Rectal smooth muscle tissue (tissue), 1 donor: Measurements from ENCODE around the gene MARCO.
"Not testable (repeated sequence)": the region's sequence is repeated elsewhere in the genome, so short reads cannot be mapped to it uniquely, and the experiment has no call there.

ENCODE experiments used
- H3K27ac ChIP-seq: one replicate; pipeline ENCODE4 v1.7.0; 2013; ENCODE audit warnings: low read depth, low read length, inconsistent platforms
- H3K27me3 ChIP-seq: one replicate; pipeline ENCODE4 v1.7.0; 2013; ENCODE audit warnings: low read length; ENCODE audit not compliant: control insufficient read depth, insufficient read depth
- H3K36me3 ChIP-seq: one replicate; pipeline ENCODE4 v1.7.0; 2013; ENCODE audit warnings: low read length; ENCODE audit not compliant: control insufficient read depth, insufficient read depth
- H3K4me1 ChIP-seq: one replicate; pipeline ENCODE4 v1.7.0; 2013; ENCODE audit warnings: low read length; ENCODE audit not compliant: control insufficient read depth, insufficient read depth
- H3K4me3 ChIP-seq: one replicate; pipeline ENCODE4 v1.7.0; 2013; ENCODE audit warnings: low read length
- H3K9ac ChIP-seq: one replicate; pipeline ENCODE4 v1.7.0; 2013; ENCODE audit warnings: low read length

Gene MARCO

GRCh38 chr2:119015845-119016244 lies 73.9 kb downstream of the MARCO start:
- Histone ChIP-seq H3K4me1 (no peaks in the 10 kb centered on the region), H3K36me3 (no peaks in the 10 kb centered on the region), H3K4me3 (no peak overlapping the region), H3K27me3 (peaks cover 14% of the 10 kb centered on the region), H3K9ac (no peak overlapping the region), H3K27ac (no peak overlapping the region)

GRCh38 chr2:119019521-119019920 lies 77.5 kb downstream of the MARCO start:
- Histone ChIP-seq H3K4me1 (no peaks in the 10 kb centered on the region), H3K27ac (no peak overlapping the region), H3K27me3 (peaks cover 5% of the 10 kb centered on the region), H3K36me3 (no peaks in the 10 kb centered on the region), H3K9ac (no peak overlapping the region), H3K4me3 (no peak overlapping the region)

- Histone ChIP-seq H3K4me3 (no peak overlapping the region), H3K9ac (no peak overlapping the region), H3K27ac (no peak overlapping the region), H3K27me3 (peaks cover 5% of the 10 kb centered on the region), H3K4me1 (no peaks in the 10 kb centered on the region), H3K36me3 (no peaks in the 10 kb centered on the region)
Observed at GRCh38 chr2:119022678-119023077, 80.7 kb downstream of the MARCO start.

GRCh38 chr2:119023534-119023933 lies 81.5 kb downstream of the MARCO start:
- H3K4me1 ChIP-seq: no peaks in the 10 kb centered on the region
- peaks cover 3% of the 10 kb centered on the region for H3K27me3 ChIP-seq
- H3K9ac ChIP-seq: no peak overlapping the region
- H3K27ac ChIP-seq: no peak overlapping the region
- H3K4me3 ChIP-seq: no peak overlapping the region
- H3K36me3 ChIP-seq: no peaks in the 10 kb centered on the region

GRCh38 chr2:119024152-119024551 lies 82.2 kb downstream of the MARCO start:
- Histone ChIP-seq H3K4me1 (no peaks in the 10 kb centered on the region), H3K27ac (no peak overlapping the region), H3K36me3 (no peaks in the 10 kb centered on the region), H3K4me3 (no peak overlapping the region), H3K27me3 (peaks cover 3% of the 10 kb centered on the region), H3K9ac (no peak overlapping the region)

- H3K4me3 ChIP-seq: no peak overlapping the region
- H3K36me3 ChIP-seq: no peaks in the 10 kb centered on the region
- H3K27me3 ChIP-seq: peaks cover 3% of the 10 kb centered on the region
- H3K27ac ChIP-seq: no peak overlapping the region
- no peaks in the 10 kb centered on the region for H3K4me1 ChIP-seq
- H3K9ac ChIP-seq: no peak overlapping the region
Observed at GRCh38 chr2:119024568-119024967, 82.6 kb downstream of the MARCO start.

GRCh38 chr2:119025013-119025412 lies 83.0 kb downstream of the MARCO start:
- Histone ChIP-seq H3K9ac (no peak overlapping the region), H3K4me3 (no peak overlapping the region), H3K36me3 (no peaks in the 10 kb centered on the region), H3K27me3 (peaks cover 3% of the 10 kb centered on the region), H3K27ac (no peak overlapping the region), H3K4me1 (no peaks in the 10 kb centered on the region)

- H3K9ac ChIP-seq: no peak overlapping the region
Observed at GRCh38 chr2:119025762-119026351, 83.9 kb downstream of the MARCO start.

GRCh38 chr2:119026890-119027289 lies 84.9 kb downstream of the MARCO start:
- Histone ChIP-seq H3K27ac (no peak overlapping the region), H3K4me3 (no peak overlapping the region), H3K4me1 (no peaks in the 10 kb centered on the region), H3K36me3 (no peaks in the 10 kb centered on the region), H3K9ac (no peak overlapping the region), H3K27me3 (peaks cover 3% of the 10 kb centered on the region)

More at GRCh38 chr2:119025762-119026351, 83.9 kb downstream of the MARCO start:
- H3K36me3 ChIP-seq: no peaks in the 10 kb centered on the region
- H3K4me1 ChIP-seq: no peaks in the 10 kb centered on the region
- H3K27me3 ChIP-seq: peaks cover 3% of the 10 kb centered on the region
- H3K27ac ChIP-seq: no peak overlapping the region
- H3K4me3 ChIP-seq: no peak overlapping the region

GRCh38 chr2:119028327-119029174 lies 86.6 kb downstream of the MARCO start:
- H3K27me3 ChIP-seq: no peaks in the 10 kb centered on the region
- H3K27ac ChIP-seq: no peak overlapping the region
- H3K4me1 ChIP-seq: no peaks in the 10 kb centered on the region
- H3K4me3 ChIP-seq: no peak overlapping the region
- no peaks in the 10 kb centered on the region for H3K36me3 ChIP-seq
- H3K9ac ChIP-seq: no peak overlapping the region

- Histone ChIP-seq H3K4me1 (no peaks in the 10 kb centered on the region), H3K9ac (no peak overlapping the region), H3K27me3 (no peaks in the 10 kb centered on the region), H3K4me3 (no peak overlapping the region), H3K36me3 (no peaks in the 10 kb centered on the region), H3K27ac (no peak overlapping the region)
Observed at GRCh38 chr2:119029297-119029696, 87.3 kb downstream of the MARCO start.

GRCh38 chr2:119037922-119038321 lies 95.9 kb downstream of the MARCO start:
- H3K4me3 ChIP-seq, H3K27ac ChIP-seq, H3K9ac ChIP-seq, H3K27me3 ChIP-seq, H3K4me1 ChIP-seq, H3K36me3 ChIP-seq: not testable (repeated sequence)

- Histone ChIP-seq H3K9ac (no peak overlapping the region), H3K36me3 (no peaks in the 10 kb centered on the region), H3K27me3 (no peaks in the 10 kb centered on the region), H3K4me1 (no peaks in the 10 kb centered on the region), H3K27ac (no peak overlapping the region), H3K4me3 (no peak overlapping the region)
Observed at GRCh38 chr2:119040730-119041129, 98.7 kb downstream of the MARCO start.
